Kidney (tissue), 14 donors: ENCODE data around the gene ST3GAL4. TPM values are rescaled to one million over a fixed set of nuclear protein-coding genes. Genes with fewer than 3 reads are reported as not detected.

Source experiments
- DNase-seq, 5 donors: peaks; one replicate each; pipeline ENCODE4 v3.0.0-alpha.2; 2013 to 2020
- FAIRE-seq: peaks from 2 replicates; lab custom pipeline; 2012; peaks lifted over from hg19 to GRCh38; lab: Jason Lieb, UNC
- H3K27ac ChIP-seq, 2 donors: one replicate each; pipeline ENCODE4 v1.7.0; 2013; ENCODE audit warnings: low read depth in 2 of 2, low read length in 2 of 2, inconsistent platforms in 1 of 2
- H3K27me3 ChIP-seq: one replicate; pipeline ENCODE4 v1.7.1; 2013; ENCODE audit warnings: low read length, inconsistent platforms; ENCODE audit not compliant: control insufficient read depth, insufficient read depth
- H3K36me3 ChIP-seq, 3 donors: one replicate each; pipeline versions ENCODE4 v1.7.0 to v1.7.1; 2013; ENCODE audit warnings: low read length in 3 of 3, control low read depth in 1 of 3, inconsistent platforms in 1 of 3; ENCODE audit not compliant: insufficient read depth in 3 of 3, control insufficient read depth in 2 of 3
- H3K4me1 ChIP-seq, 3 donors: one replicate each; pipeline versions ENCODE4 v1.7.0 to v1.7.1; 2013; ENCODE audit warnings: low read length in 3 of 3, inconsistent platforms in 1 of 3, low read depth in 1 of 3; ENCODE audit not compliant: control insufficient read depth in 2 of 3, insufficient read depth in 2 of 3
- H3K4me3 ChIP-seq, 3 donors: one replicate each; pipeline versions ENCODE4 v1.7.0 to v1.8.1; 2013; ENCODE audit warnings: low read length in 3 of 3, control low read depth in 1 of 3, inconsistent platforms in 1 of 3
- H3K9ac ChIP-seq, 3 donors: one replicate each; pipeline versions ENCODE4 v1.7.0 to v1.7.1; 2013; ENCODE audit warnings: low read length in 3 of 3, control low read depth in 1 of 3, inconsistent platforms in 1 of 3
- H3K9me3 ChIP-seq, 3 donors: one replicate each; pipeline versions ENCODE4 v1.7.0 to v1.7.1; 2013; ENCODE audit warnings: low read length in 3 of 3, control low read depth in 1 of 3, inconsistent platforms in 1 of 3; ENCODE audit not compliant: control insufficient read depth in 2 of 3, insufficient read depth in 1 of 3
- intact Hi-C: fragments of 100-400 bp; cut with DNase I; formaldehyde crosslinking; loops from one replicate; pipeline ENCODE4 v1.11.1; 2022
- polyA plus RNA-seq: library from polyadenylated mRNA; stranded (reverse); fragments of 350-450 nt; fragmentation: Illumina TruSeq; extraction: RNeasy Lipid Tissue Mini Kit (QIAGEN cat#74804); gene quantifications from one replicate; pipeline ENCODE4 v1.2.3, GENCODE V29; 2014; ENCODE audit warnings: low read depth, low replicate concordance; ENCODE audit not compliant: insufficient read depth
- total RNA-seq: library from RNA; stranded (reverse); fragmentation: NEBNext Ultra II Directional; extraction: Animal tissue kit (Norgen Biotek cat#: 25700); gene quantifications from one replicate; pipeline ENCODE4 v1.2.1, GENCODE V29; 2021
- TF ChIP-seq, protein P1 (sequence below): IDR thresholded peaks from 3 replicates; pipeline ENCODE4 v1.5.1; 2012; ENCODE audit warnings: mild to moderate bottlenecking, moderate library complexity, borderline replicate concordance; ENCODE audit not compliant: insufficient read depth; ENCODE audit errors: extremely low read depth
- donor health status: control.
- donor health status: control.
- donor health status: control.
- donor health status: control.
- donor health status: control.
- donor health status: DM: yes; HTN: yes; CAD: no.
- donor health status: Normal renal cell carcinoma (clear cell type).

Gene ST3GAL4
- total and polyA plus RNA-seq, 2 donors from 2014 or later = 27.4 to 72.8 TPM

DNA sequence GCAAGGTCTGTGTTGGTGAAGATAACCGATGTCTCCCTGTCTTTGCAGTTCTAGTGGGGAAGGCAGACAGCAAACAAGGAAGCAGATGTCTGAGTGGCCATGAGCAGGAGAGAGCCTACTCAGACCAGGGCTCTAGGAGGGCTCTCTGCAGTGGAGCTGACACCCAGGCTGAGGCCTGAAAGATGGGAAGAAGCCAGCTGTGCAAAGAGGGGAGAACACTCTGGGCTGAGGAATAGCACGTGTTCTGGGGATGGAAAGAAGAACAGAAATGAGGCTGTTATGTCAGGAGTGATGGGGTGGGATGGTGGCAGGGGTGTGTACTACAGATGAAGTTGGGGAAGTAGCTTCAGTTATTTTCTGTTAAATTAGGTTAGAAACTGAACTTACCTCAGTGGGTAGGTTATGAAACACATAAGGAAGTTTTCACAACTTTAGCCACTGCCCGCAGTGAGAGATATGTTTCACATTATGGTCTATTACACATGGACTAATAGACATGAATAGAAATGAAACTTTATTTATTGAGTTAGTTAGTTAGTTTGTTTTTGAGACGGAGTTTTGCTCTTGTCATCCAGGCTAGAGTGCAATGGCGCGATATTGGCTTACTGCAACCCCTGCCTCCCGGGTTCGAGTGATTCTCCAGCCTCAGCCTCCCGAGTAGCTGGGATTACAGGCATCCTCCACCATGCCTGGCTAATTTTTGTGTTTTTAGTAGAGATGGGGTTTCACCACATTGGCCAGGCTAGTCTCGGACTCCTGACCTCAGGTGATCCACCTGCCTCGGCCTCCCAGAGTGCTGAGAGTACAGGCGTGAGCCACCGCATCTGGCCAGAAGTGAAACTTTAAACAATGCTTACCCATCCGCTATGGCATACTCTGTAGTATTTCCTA lies 43.8 kb upstream of the ST3GAL4 start:
- H3K4me1 ChIP-seq = peaks cover 0 to 4% (median 0%) of the 10 kb centered on the region in 3 donors
- FAIRE-seq (no peak), DNase-seq (no peak)
- no peak overlapping the region for H3K27ac ChIP-seq
- intact Hi-C loops = loop anchor here (5.0 kb wide), 1 partner anchor 171 kb away; no protein-coding TSS in a partner anchor
- H3K27me3 ChIP-seq = no peaks in the 10 kb centered on the region
- H3K9me3 ChIP-seq = peaks cover 0 to 3% (median 0%) of the 10 kb centered on the region in 3 donors
- H3K4me3 ChIP-seq = no peak overlapping the region
- TF ChIP-seq, protein P1, sequence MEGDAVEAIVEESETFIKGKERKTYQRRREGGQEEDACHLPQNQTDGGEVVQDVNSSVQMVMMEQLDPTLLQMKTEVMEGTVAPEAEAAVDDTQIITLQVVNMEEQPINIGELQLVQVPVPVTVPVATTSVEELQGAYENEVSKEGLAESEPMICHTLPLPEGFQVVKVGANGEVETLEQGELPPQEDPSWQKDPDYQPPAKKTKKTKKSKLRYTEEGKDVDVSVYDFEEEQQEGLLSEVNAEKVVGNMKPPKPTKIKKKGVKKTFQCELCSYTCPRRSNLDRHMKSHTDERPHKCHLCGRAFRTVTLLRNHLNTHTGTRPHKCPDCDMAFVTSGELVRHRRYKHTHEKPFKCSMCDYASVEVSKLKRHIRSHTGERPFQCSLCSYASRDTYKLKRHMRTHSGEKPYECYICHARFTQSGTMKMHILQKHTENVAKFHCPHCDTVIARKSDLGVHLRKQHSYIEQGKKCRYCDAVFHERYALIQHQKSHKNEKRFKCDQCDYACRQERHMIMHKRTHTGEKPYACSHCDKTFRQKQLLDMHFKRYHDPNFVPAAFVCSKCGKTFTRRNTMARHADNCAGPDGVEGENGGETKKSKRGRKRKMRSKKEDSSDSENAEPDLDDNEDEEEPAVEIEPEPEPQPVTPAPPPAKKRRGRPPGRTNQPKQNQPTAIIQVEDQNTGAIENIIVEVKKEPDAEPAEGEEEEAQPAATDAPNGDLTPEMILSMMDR = no peak
- peaks cover 0 to 3% (median 2%) of the 10 kb centered on the region in 3 donors for H3K36me3 ChIP-seq
- H3K9ac ChIP-seq = no peak overlapping the region

- TF ChIP-seq, protein P1 = no peak
- H3K27ac ChIP-seq = no peak overlapping the region
- H3K4me3 ChIP-seq = no peak overlapping the region
- no peaks in the 10 kb centered on the region for H3K27me3 ChIP-seq
- peaks cover 0 to 3% (median 2%) of the 10 kb centered on the region in 3 donors for H3K36me3 ChIP-seq
- no peak for DNase-seq
- no peak overlapping the region for H3K9ac ChIP-seq
- FAIRE-seq = no peak
- intact Hi-C loops = loop anchor here (5.0 kb wide), 1 partner anchor 169 kb away; no protein-coding TSS in a partner anchor
- peaks cover 0 to 4% (median 0%) of the 10 kb centered on the region in 3 donors for H3K4me1 ChIP-seq
- peaks cover 0 to 3% (median 0%) of the 10 kb centered on the region in 3 donors for H3K9me3 ChIP-seq
Measured at GRCh38 chr11:126312961-126313360, 42.5 kb upstream of the ST3GAL4 start.

DNA sequence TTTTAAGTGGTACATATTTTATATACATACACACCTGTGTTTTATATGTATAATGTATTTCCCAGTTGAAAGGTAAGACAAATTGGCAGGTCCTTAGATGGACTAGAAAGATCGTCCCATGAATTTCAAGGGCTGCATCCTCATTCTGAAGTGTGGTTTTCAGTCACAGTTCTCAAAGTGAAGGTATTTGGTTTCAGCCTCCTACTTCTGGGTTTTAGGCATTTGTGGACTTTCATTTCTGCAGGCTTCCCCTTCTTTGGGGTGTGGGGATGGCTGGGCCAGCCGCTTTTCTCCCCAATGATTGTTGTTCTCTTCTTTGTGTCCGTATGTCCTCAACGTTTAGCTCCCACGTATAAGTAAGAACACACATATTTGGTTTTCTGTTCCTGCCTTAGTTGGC lies 41.7 kb upstream of the ST3GAL4 start:
- Histone ChIP-seq H3K36me3 (peaks cover 0 to 3% (median 0%) of the 10 kb centered on the region in 3 donors), H3K4me3 (no peak overlapping the region), H3K4me1 (peaks cover 0 to 6% (median 0%) of the 10 kb centered on the region in 3 donors), H3K27me3 (no peaks in the 10 kb centered on the region), H3K27ac (no peak overlapping the region), H3K9me3 (peaks cover 0 to 3% (median 0%) of the 10 kb centered on the region in 3 donors), H3K9ac (no peak overlapping the region)
- no peak for FAIRE-seq
- no peak for DNase-seq
- intact Hi-C loops = loop anchor here (5.0 kb wide), 1 partner anchor 168 kb away; no protein-coding TSS in a partner anchor
- TF ChIP-seq, protein P1 = no peak
